ENCODE results near the gene PLCZ1. TPM values are rescaled to one million over a fixed set of nuclear protein-coding genes. Genes with fewer than 3 reads are reported as not detected.
"Not testable (repeated sequence)": the region's sequence is repeated elsewhere in the genome, so short reads cannot be mapped to it uniquely, and the experiment has no call there.

Gene PLCZ1
- polyA plus RNA-seq (2013, experiment 1 of 2), result not detected
- polyA plus RNA-seq (2013, experiment 2 of 2), result not detected

GRCh38 chr12:18737819-18738218 lies at the start of gene PLCZ1, which contains the start of gene CAPZA3:
Gene PLCZ1 (minus strand): TSS chr12:18738012. CDS start chr12:18737371, 641 bp downstream.
Gene CAPZA3 (plus strand): TSS chr12:18738119. CDS start chr12:18738269, 150 bp downstream.
- H3K9me3 ChIP-seq (ENCODE audit: control insufficient read depth, low read length), result peaks cover 38% of the 10 kb centered on the region
- no peak within 1 kb of the TSS for H3K18ac ChIP-seq (ENCODE audit: low read depth in 1 of 2, low read length in 2 of 2)
- no peak within 1 kb of the TSS for H2BK120ac ChIP-seq (ENCODE audit: low read depth, low read length)
- H2BK12ac ChIP-seq (ENCODE audit: low read length in 2 of 2), result peak within 1 kb of the TSS in 1 of 2 experiments; percentile 83
- 100% methylated on average over 2 of the region's 2 CpGs for WGBS
- no peak within 1 kb of the TSS for H4K91ac ChIP-seq (ENCODE audit: low read length)
- H3K4ac ChIP-seq (ENCODE audit: low read depth in 1 of 2, low read length in 2 of 2), result no peak within 1 kb of the TSS
- no peak within 1 kb of the TSS for H3K4me2 ChIP-seq (ENCODE audit: low read length, poor library complexity, severe bottlenecking)
- no peak within 1 kb of the TSS for H2AFZ ChIP-seq (ENCODE audit: low read depth, low read length)
- H3K14ac ChIP-seq (ENCODE audit: low read length in 2 of 2), result no peak within 1 kb of the TSS
- no peak within 1 kb of the TSS for H3K27ac ChIP-seq (ENCODE audit: low read length, poor library complexity, severe bottlenecking)
- H4K8ac ChIP-seq (ENCODE audit: low read length), result no peak within 1 kb of the TSS
- no peaks in the 10 kb centered on the region for H3K4me1 ChIP-seq (ENCODE audit: control insufficient read depth, insufficient read depth, low read depth, low read length)
- no peaks in the 10 kb centered on the region for H3K79me1 ChIP-seq (replicated peaks; ENCODE audit: low read length, poor library complexity, severe bottlenecking)
- H2AK5ac ChIP-seq (ENCODE audit: low read length, severe bottlenecking), result no peak within 1 kb of the TSS
- DNase-seq, result no peak
- no peaks in the 10 kb centered on the region for H3K27me3 ChIP-seq (ENCODE audit: control insufficient read depth in 1 of 2, insufficient read depth in 1 of 2, low read length in 2 of 2)
- no peak within 1 kb of the TSS for H3K9ac ChIP-seq (ENCODE audit: low read length)
- H3K36me3 ChIP-seq (ENCODE audit: control insufficient read depth in 1 of 2, insufficient read depth in 2 of 2, low read depth in 1 of 2, low read length in 2 of 2), result no peaks in the 10 kb centered on the region
- no peak within 1 kb of the TSS for H3K23ac ChIP-seq (ENCODE audit: low read length in 2 of 2)
- no peak within 1 kb of the TSS for H2BK5ac ChIP-seq (ENCODE audit: low read depth, low read length, poor library complexity, severe bottlenecking)
- no peak within 1 kb of the TSS for H2BK15ac ChIP-seq (ENCODE audit: low read depth, poor library complexity, severe bottlenecking)
- H3K4me3 ChIP-seq (ENCODE audit: insufficient read depth in 1 of 2, low read depth in 1 of 2, low read length in 2 of 2), result no peak within 1 kb of the TSS

- H2AK5ac ChIP-seq (ENCODE audit: low read length, severe bottlenecking); H2AFZ ChIP-seq (ENCODE audit: low read depth, low read length); DNase-seq; H3K9ac ChIP-seq (ENCODE audit: low read length); H3K9me3 ChIP-seq (ENCODE audit: control insufficient read depth, low read length); H2BK12ac ChIP-seq (ENCODE audit: low read length in 2 of 2); H3K27ac ChIP-seq (ENCODE audit: low read length, poor library complexity, severe bottlenecking); H2BK120ac ChIP-seq (ENCODE audit: low read depth, low read length); H3K27me3 ChIP-seq (ENCODE audit: control insufficient read depth in 1 of 2, insufficient read depth in 1 of 2, low read length in 2 of 2); H3K4me2 ChIP-seq (ENCODE audit: low read length, poor library complexity, severe bottlenecking); H3K4ac ChIP-seq (ENCODE audit: low read depth in 1 of 2, low read length in 2 of 2); H2BK15ac ChIP-seq (ENCODE audit: low read depth, poor library complexity, severe bottlenecking); H3K79me1 ChIP-seq (replicated peaks; ENCODE audit: low read length, poor library complexity, severe bottlenecking); H3K4me1 ChIP-seq (ENCODE audit: control insufficient read depth, insufficient read depth, low read depth, low read length); H3K4me3 ChIP-seq (ENCODE audit: insufficient read depth in 1 of 2, low read depth in 1 of 2, low read length in 2 of 2); H4K91ac ChIP-seq (ENCODE audit: low read length); H3K23ac ChIP-seq (ENCODE audit: low read length in 2 of 2); H3K14ac ChIP-seq (ENCODE audit: low read length in 2 of 2); H3K36me3 ChIP-seq (ENCODE audit: control insufficient read depth in 1 of 2, insufficient read depth in 2 of 2, low read depth in 1 of 2, low read length in 2 of 2); H4K8ac ChIP-seq (ENCODE audit: low read length); H3K18ac ChIP-seq (ENCODE audit: low read depth in 1 of 2, low read length in 2 of 2); H2BK5ac ChIP-seq (ENCODE audit: low read depth, low read length, poor library complexity, severe bottlenecking): not testable (repeated sequence)
- WGBS, result 98% methylated on average over 5 of the region's 8 CpGs
These were observed 47.7 kb upstream of the PLCZ1 start for GRCh38 chr12:18785465-18785864.

GRCh38 chr12:18782827-18783226 lies 45.0 kb upstream of the PLCZ1 start:
- Histone ChIP-seq H4K91ac (ENCODE audit: low read length) (no peak overlapping the region), H3K36me3 (ENCODE audit: control insufficient read depth in 1 of 2, insufficient read depth in 2 of 2, low read depth in 1 of 2, low read length in 2 of 2) (no peaks in the 10 kb centered on the region), H3K27me3 (ENCODE audit: control insufficient read depth in 1 of 2, insufficient read depth in 1 of 2, low read length in 2 of 2) (no peaks in the 10 kb centered on the region), H2BK15ac (ENCODE audit: low read depth, poor library complexity, severe bottlenecking) (no peak overlapping the region), H2BK12ac (ENCODE audit: low read length in 2 of 2) (no peak overlapping the region), H3K18ac (ENCODE audit: low read depth in 1 of 2, low read length in 2 of 2) (no peak overlapping the region), H2AK5ac (ENCODE audit: low read length, severe bottlenecking) (no peak overlapping the region), H3K79me1 (replicated peaks; ENCODE audit: low read length, poor library complexity, severe bottlenecking) (no peaks in the 10 kb centered on the region), H3K4me1 (ENCODE audit: control insufficient read depth, insufficient read depth, low read depth, low read length) (no peaks in the 10 kb centered on the region), H3K23ac (ENCODE audit: low read length in 2 of 2) (no peak overlapping the region), H4K8ac (ENCODE audit: low read length) (no peak overlapping the region), H3K4ac (ENCODE audit: low read depth in 1 of 2, low read length in 2 of 2) (no peak overlapping the region), H3K9ac (ENCODE audit: low read length) (no peak overlapping the region), H3K14ac (ENCODE audit: low read length in 2 of 2) (no peak overlapping the region), H3K9me3 (ENCODE audit: control insufficient read depth, low read length) (no peaks in the 10 kb centered on the region), H2BK5ac (ENCODE audit: low read depth, low read length, poor library complexity, severe bottlenecking) (no peak overlapping the region), H3K4me3 (ENCODE audit: insufficient read depth in 1 of 2, low read depth in 1 of 2, low read length in 2 of 2) (no peak overlapping the region), H3K4me2 (ENCODE audit: low read length, poor library complexity, severe bottlenecking) (no peak overlapping the region), H2BK120ac (ENCODE audit: low read depth, low read length) (no peak overlapping the region), H3K27ac (ENCODE audit: low read length, poor library complexity, severe bottlenecking) (no peak overlapping the region), H2AFZ (ENCODE audit: low read depth, low read length) (no peak overlapping the region)
- DNase-seq, result no peak
- 73% methylated on average over 2 of the region's 2 CpGs for WGBS

GRCh38 chr12:18766479-18766878 lies 28.7 kb upstream of the PLCZ1 start:
- not testable (repeated sequence) for H3K36me3 ChIP-seq (ENCODE audit: control insufficient read depth in 1 of 2, insufficient read depth in 2 of 2, low read depth in 1 of 2, low read length in 2 of 2); H2AK5ac ChIP-seq (ENCODE audit: low read length, severe bottlenecking); H3K4me2 ChIP-seq (ENCODE audit: low read length, poor library complexity, severe bottlenecking); H3K23ac ChIP-seq (ENCODE audit: low read length in 2 of 2); H2BK12ac ChIP-seq (ENCODE audit: low read length in 2 of 2); H2BK5ac ChIP-seq (ENCODE audit: low read depth, low read length, poor library complexity, severe bottlenecking); H3K9ac ChIP-seq (ENCODE audit: low read length); H3K4me3 ChIP-seq (ENCODE audit: insufficient read depth in 1 of 2, low read depth in 1 of 2, low read length in 2 of 2); H3K14ac ChIP-seq (ENCODE audit: low read length in 2 of 2); H3K27me3 ChIP-seq (ENCODE audit: control insufficient read depth in 1 of 2, insufficient read depth in 1 of 2, low read length in 2 of 2); DNase-seq; H3K4me1 ChIP-seq (ENCODE audit: control insufficient read depth, insufficient read depth, low read depth, low read length); H3K18ac ChIP-seq (ENCODE audit: low read depth in 1 of 2, low read length in 2 of 2); H3K27ac ChIP-seq (ENCODE audit: low read length, poor library complexity, severe bottlenecking); H4K91ac ChIP-seq (ENCODE audit: low read length); H2BK15ac ChIP-seq (ENCODE audit: low read depth, poor library complexity, severe bottlenecking); H3K4ac ChIP-seq (ENCODE audit: low read depth in 1 of 2, low read length in 2 of 2); H3K79me1 ChIP-seq (replicated peaks; ENCODE audit: low read length, poor library complexity, severe bottlenecking); H2BK120ac ChIP-seq (ENCODE audit: low read depth, low read length); H2AFZ ChIP-seq (ENCODE audit: low read depth, low read length); H4K8ac ChIP-seq (ENCODE audit: low read length)
- H3K9me3 ChIP-seq (ENCODE audit: control insufficient read depth, low read length), result peaks cover 20% of the 10 kb centered on the region
- WGBS, result no CpG with 5 or more reads among the region's 1 CpG

All from mesenchymal stem cell (in vitro differentiated cells and primary cell).